ENCODE measurements around the gene GRK5.

Gene GRK5

GRCh38 chr10:119412244-119413092 is 205.1 kb downstream of the GRK5 start:
- FAIRE-seq (no peak), DNase-seq (ENCODE audit: insufficient read length, low spot score) (no peak)
- no peak for TF ChIP-seq POLR2A (IDR thresholded peaks at IDR 0.05; ENCODE audit: low read depth, low read length)
- no peak for TF ChIP-seq TAF1 (IDR thresholded peaks at IDR 0.05; ENCODE audit: low read depth, low read length)
- no peak for TF ChIP-seq POU2F2 (IDR thresholded peaks at IDR 0.05; ENCODE audit: low read depth, low read length)
- TF ChIP-seq POLR2AphosphoS5 (IDR thresholded peaks at IDR 0.05; ENCODE audit: low read depth, low read length), result no peak
- no peak for TF ChIP-seq PAX5 (IDR thresholded peaks at IDR 0.05; ENCODE audit: insufficient read depth, low read length, severe bottlenecking)
- no peak for TF ChIP-seq SPI1 (IDR thresholded peaks at IDR 0.05; ENCODE audit: low read depth, low read length)

- no peak for FAIRE-seq
- TF ChIP-seq POLR2A (IDR thresholded peaks at IDR 0.05; ENCODE audit: low read depth, low read length), result no peak
- no peak for TF ChIP-seq POU2F2 (IDR thresholded peaks at IDR 0.05; ENCODE audit: low read depth, low read length)
- TF ChIP-seq TAF1 (IDR thresholded peaks at IDR 0.05; ENCODE audit: low read depth, low read length), result no peak
- TF ChIP-seq SPI1 (IDR thresholded peaks at IDR 0.05; ENCODE audit: low read depth, low read length), result no peak
- TF ChIP-seq PAX5 (IDR thresholded peaks at IDR 0.05; ENCODE audit: insufficient read depth, low read length, severe bottlenecking), result no peak
- no peak for TF ChIP-seq POLR2AphosphoS5 (IDR thresholded peaks at IDR 0.05; ENCODE audit: low read depth, low read length)
- DNase-seq (ENCODE audit: insufficient read length, low spot score), result no peak
Observed at GRCh38 chr10:119413093-119413453, 205.7 kb downstream of the GRK5 start.

- DNase-seq (ENCODE audit: insufficient read length, low spot score), result no peak
- no peak for TF ChIP-seq PAX5 (IDR thresholded peaks at IDR 0.05; ENCODE audit: insufficient read depth, low read length, severe bottlenecking)
- TF ChIP-seq TAF1 (IDR thresholded peaks at IDR 0.05; ENCODE audit: low read depth, low read length), result no peak
- TF ChIP-seq POLR2A (IDR thresholded peaks at IDR 0.05; ENCODE audit: low read depth, low read length), result no peak
- no peak for TF ChIP-seq SPI1 (IDR thresholded peaks at IDR 0.05; ENCODE audit: low read depth, low read length)
- TF ChIP-seq POU2F2 (IDR thresholded peaks at IDR 0.05; ENCODE audit: low read depth, low read length), result no peak
- TF ChIP-seq POLR2AphosphoS5 (IDR thresholded peaks at IDR 0.05; ENCODE audit: low read depth, low read length), result no peak
- peak; percentile 20 for FAIRE-seq
Observed at GRCh38 chr10:119413471-119414080, 206.2 kb downstream of the GRK5 start.

GRCh38 chr10:119414081-119414611 is 206.8 kb downstream of the GRK5 start:
- DNase-seq (ENCODE audit: insufficient read length, low spot score) (no peak), FAIRE-seq (no peak)
- TF ChIP-seq POU2F2 (IDR thresholded peaks at IDR 0.05; ENCODE audit: low read depth, low read length) (no peak), POLR2A (IDR thresholded peaks at IDR 0.05; ENCODE audit: low read depth, low read length) (no peak), POLR2AphosphoS5 (IDR thresholded peaks at IDR 0.05; ENCODE audit: low read depth, low read length) (no peak), TAF1 (IDR thresholded peaks at IDR 0.05; ENCODE audit: low read depth, low read length) (no peak), SPI1 (IDR thresholded peaks at IDR 0.05; ENCODE audit: low read depth, low read length) (no peak), PAX5 (IDR thresholded peaks at IDR 0.05; ENCODE audit: insufficient read depth, low read length, severe bottlenecking) (no peak)

- no peak for FAIRE-seq
- TF ChIP-seq POLR2A (IDR thresholded peaks at IDR 0.05; ENCODE audit: low read depth, low read length) (no peak), POLR2AphosphoS5 (IDR thresholded peaks at IDR 0.05; ENCODE audit: low read depth, low read length) (no peak), TAF1 (IDR thresholded peaks at IDR 0.05; ENCODE audit: low read depth, low read length) (no peak), POU2F2 (IDR thresholded peaks at IDR 0.05; ENCODE audit: low read depth, low read length) (no peak), PAX5 (IDR thresholded peaks at IDR 0.05; ENCODE audit: insufficient read depth, low read length, severe bottlenecking) (no peak), SPI1 (IDR thresholded peaks at IDR 0.05; ENCODE audit: low read depth, low read length) (no peak)
Observed at GRCh38 chr10:119415121-119415520, 207.8 kb downstream of the GRK5 start.

GRCh38 chr10:119415536-119416503 is 208.4 kb downstream of the GRK5 start:
- no peak for FAIRE-seq
- DNase-seq (ENCODE audit: insufficient read length, low spot score), result no peak
- TF ChIP-seq POLR2AphosphoS5 (IDR thresholded peaks at IDR 0.05; ENCODE audit: low read depth, low read length), result no peak
- no peak for TF ChIP-seq POLR2A (IDR thresholded peaks at IDR 0.05; ENCODE audit: low read depth, low read length)
- no peak for TF ChIP-seq TAF1 (IDR thresholded peaks at IDR 0.05; ENCODE audit: low read depth, low read length)
- no peak for TF ChIP-seq SPI1 (IDR thresholded peaks at IDR 0.05; ENCODE audit: low read depth, low read length)
- no peak for TF ChIP-seq PAX5 (IDR thresholded peaks at IDR 0.05; ENCODE audit: insufficient read depth, low read length, severe bottlenecking)
- TF ChIP-seq POU2F2 (IDR thresholded peaks at IDR 0.05; ENCODE audit: low read depth, low read length), result no peak

More at GRCh38 chr10:119415121-119415520, 207.8 kb downstream of the GRK5 start:
- DNase-seq (ENCODE audit: insufficient read length, low spot score), result no peak

GRCh38 chr10:119416855-119417254 is 209.5 kb downstream of the GRK5 start:
- FAIRE-seq (peak; percentile 97), DNase-seq (ENCODE audit: insufficient read length, low spot score) (peak; percentile 92)
- no peak for TF ChIP-seq POU2F2 (IDR thresholded peaks at IDR 0.05; ENCODE audit: low read depth, low read length)
- TF ChIP-seq PAX5 (IDR thresholded peaks at IDR 0.05; ENCODE audit: insufficient read depth, low read length, severe bottlenecking), result no peak
- no peak for TF ChIP-seq SPI1 (IDR thresholded peaks at IDR 0.05; ENCODE audit: low read depth, low read length)
- TF ChIP-seq POLR2A (IDR thresholded peaks at IDR 0.05; ENCODE audit: low read depth, low read length), result no peak
- TF ChIP-seq POLR2AphosphoS5 (IDR thresholded peaks at IDR 0.05; ENCODE audit: low read depth, low read length), result no peak
- TF ChIP-seq TAF1 (IDR thresholded peaks at IDR 0.05; ENCODE audit: low read depth, low read length), result no peak

GRCh38 chr10:119417852-119418251 is 210.5 kb downstream of the GRK5 start:
- no peak for FAIRE-seq

More at GRCh38 chr10:119417852-119418251, 210.5 kb downstream of the GRK5 start:
- no peak for DNase-seq (ENCODE audit: insufficient read length, low spot score)
- TF ChIP-seq PAX5 (IDR thresholded peaks at IDR 0.05; ENCODE audit: insufficient read depth, low read length, severe bottlenecking), result no peak
- no peak for TF ChIP-seq POLR2AphosphoS5 (IDR thresholded peaks at IDR 0.05; ENCODE audit: low read depth, low read length)
- no peak for TF ChIP-seq TAF1 (IDR thresholded peaks at IDR 0.05; ENCODE audit: low read depth, low read length)
- no peak for TF ChIP-seq SPI1 (IDR thresholded peaks at IDR 0.05; ENCODE audit: low read depth, low read length)
- no peak for TF ChIP-seq POU2F2 (IDR thresholded peaks at IDR 0.05; ENCODE audit: low read depth, low read length)
- TF ChIP-seq POLR2A (IDR thresholded peaks at IDR 0.05; ENCODE audit: low read depth, low read length), result no peak
